Activated T-helper 1 cell treated with anti-CD3 and anti-CD28 coated beads, Interleukin-12 subunit alpha, Interleukin-12 subunit beta, Interleukin-2, Interleukin-4 antibody, amounts not matched to agents 30 ng/mL and 10 ng/mL and 1 ng/mL, durations not matched to agents 14 hours and 24 hours and 36 hours (primary cell): Measurements from ENCODE around the gene FAM13A. TPM values are rescaled to one million over a fixed set of nuclear protein-coding genes. Genes with fewer than 3 reads are reported as not detected.
A peak's percentile ranks its signal among the peaks of the same experiment; 100 is the strongest.

Experiments used
- DNase-seq: peaks from one replicate; pipeline ENCODE4 v3.0.0; 2021; ENCODE audit warnings: low spot score
- H3K27ac Mint-ChIP-seq: one replicate; pipeline ENCODE4 v1.8.0; 2021; ENCODE audit warnings: mild to moderate bottlenecking, mixed read lengths
- H3K27me3 Mint-ChIP-seq: one replicate; pipeline ENCODE4 v1.8.0; 2022; ENCODE audit warnings: mild to moderate bottlenecking, moderate library complexity, mixed read lengths; ENCODE audit not compliant: insufficient read depth
- H3K36me3 Mint-ChIP-seq: one replicate; pipeline ENCODE4 v1.8.0; 2021; ENCODE audit warnings: low read depth, mixed read lengths
- H3K4me1 Mint-ChIP-seq: one replicate; pipeline ENCODE4 v1.8.0; 2021; ENCODE audit warnings: low read depth, mixed read lengths
- H3K4me3 Mint-ChIP-seq: one replicate; pipeline ENCODE4 v1.8.0; 2021; ENCODE audit warnings: mild to moderate bottlenecking, moderate library complexity, mixed read lengths
- H3K9me3 Mint-ChIP-seq: one replicate; pipeline ENCODE4 v1.8.0; 2021; ENCODE audit warnings: mixed read lengths
- intact Hi-C: fragments of 100-400 bp; cut with micrococcal nuclease; formaldehyde crosslinking; loops from one replicate; pipeline ENCODE4 v1.15.1; 2024
- total RNA-seq: library from RNA; stranded (reverse); gene quantifications from 2 replicates; pipeline ENCODE4 v1.2.3, GENCODE V29; 2022

FAM13A gene
- total RNA-seq, 1 donor from 2014 or later: 3.0 TPM

- Mint-ChIP-seq H3K4me3 (no peak overlapping the region), H3K27ac (no peak overlapping the region), H3K36me3 (no peaks in the 10 kb centered on the region), H3K27me3 (no peaks in the 10 kb centered on the region), H3K9me3 (no peaks in the 10 kb centered on the region), H3K4me1 (peaks cover 21% of the 10 kb centered on the region)
- no peak for DNase-seq
- intact Hi-C loops: loop anchor here (10.0 kb wide), 1 partner anchor 442 kb away; no protein-coding TSS in a partner anchor
Measured at GRCh38 chr4:88826771-88827170, 230.2 kb downstream of the FAM13A start.

- H3K4me3 Mint-ChIP-seq: no peak overlapping the region
- no peaks in the 10 kb centered on the region for H3K27me3 Mint-ChIP-seq
- no peak overlapping the region for H3K27ac Mint-ChIP-seq
- intact Hi-C loops: loop anchor here (10.0 kb wide), 1 partner anchor 441 kb away; no protein-coding TSS in a partner anchor
- H3K36me3 Mint-ChIP-seq: peaks cover under 1% of the 10 kb centered on the region
- no peak for DNase-seq
- H3K9me3 Mint-ChIP-seq: no peaks in the 10 kb centered on the region
- H3K4me1 Mint-ChIP-seq: peaks cover 24% of the 10 kb centered on the region
Measured at GRCh38 chr4:88825931-88826330, 231.1 kb downstream of the FAM13A start.

- Mint-ChIP-seq H3K27ac (peak overlapping the region; percentile 99), H3K27me3 (no peaks in the 10 kb centered on the region), H3K36me3 (peaks cover 2% of the 10 kb centered on the region), H3K9me3 (no peaks in the 10 kb centered on the region), H3K4me3 (peak overlapping the region; percentile 95), H3K4me1 (peaks cover 48% of the 10 kb centered on the region)
- DNase-seq: peak; percentile 76
- intact Hi-C loops: loop anchor here (1.0 to 10.0 kb wide), 12 partner anchors 20 to 1401 kb away; partner anchors contain the start of genes GPRIN3, HERC3, NAP1L5 and NUDT9
Measured at GRCh38 chr4:88823058-88823919, 233.7 kb downstream of the FAM13A start.

- H3K4me1 Mint-ChIP-seq: peaks cover 56% of the 10 kb centered on the region
Measured at GRCh38 chr4:88822034-88822789, 234.8 kb downstream of the FAM13A start.

GRCh38 chr4:88821522-88821921 is 235.5 kb downstream of the FAM13A start:
- no peaks in the 10 kb centered on the region for H3K27me3 Mint-ChIP-seq
- H3K4me3 Mint-ChIP-seq: peak overlapping the region; percentile 31
- no peaks in the 10 kb centered on the region for H3K9me3 Mint-ChIP-seq
- intact Hi-C loops: loop anchor here (5.0 to 10.0 kb wide), 5 partner anchors 141 to 1399 kb away; partner anchors contain the start of genes GPRIN3, HERC3 and NUDT9
- H3K27ac Mint-ChIP-seq: no peak overlapping the region
- DNase-seq: no peak
- peaks cover 2% of the 10 kb centered on the region for H3K36me3 Mint-ChIP-seq
- peaks cover 56% of the 10 kb centered on the region for H3K4me1 Mint-ChIP-seq

More at GRCh38 chr4:88822034-88822789, 234.8 kb downstream of the FAM13A start:
- no peak for DNase-seq
- Mint-ChIP-seq H3K9me3 (no peaks in the 10 kb centered on the region), H3K4me3 (peak overlapping the region; percentile 95), H3K27me3 (no peaks in the 10 kb centered on the region), H3K36me3 (peaks cover 2% of the 10 kb centered on the region), H3K27ac (peak overlapping the region; percentile 99)
- intact Hi-C loops: loop anchor here (2.0 to 10.0 kb wide), 7 partner anchors 140 to 1400 kb away; partner anchors contain the start of genes GPRIN3, HERC3, NUDT9 and PPM1K

- Mint-ChIP-seq H3K4me3 (peak overlapping the region; percentile 84), H3K9me3 (no peaks in the 10 kb centered on the region), H3K27me3 (peaks cover 5% of the 10 kb centered on the region), H3K27ac (peak overlapping the region; percentile 26), H3K36me3 (peaks cover 2% of the 10 kb centered on the region), H3K4me1 (peaks cover 56% of the 10 kb centered on the region)
- DNase-seq: no peak
- intact Hi-C loops: loop anchor here (5.0 to 10.0 kb wide), 5 partner anchors 141 to 1399 kb away; partner anchors contain the start of genes GPRIN3, HERC3 and NUDT9
Measured at GRCh38 chr4:88820698-88821415, 236.1 kb downstream of the FAM13A start.

- DNase-seq: no peak
- no peaks in the 10 kb centered on the region for H3K9me3 Mint-ChIP-seq
- intact Hi-C loops: loop anchor here (5.0 to 10.0 kb wide), 6 partner anchors 142 to 1398 kb away; partner anchors contain the start of genes GPRIN3, HERC3 and NUDT9
- peak overlapping the region; percentile 84 for H3K4me3 Mint-ChIP-seq
- H3K36me3 Mint-ChIP-seq: peaks cover 2% of the 10 kb centered on the region
- H3K4me1 Mint-ChIP-seq: peaks cover 56% of the 10 kb centered on the region
- H3K27me3 Mint-ChIP-seq: peaks cover 5% of the 10 kb centered on the region
- H3K27ac Mint-ChIP-seq: no peak overlapping the region
Measured at GRCh38 chr4:88819818-88820697, 236.9 kb downstream of the FAM13A start.

- Mint-ChIP-seq H3K27me3 (peaks cover 8% of the 10 kb centered on the region), H3K4me3 (no peak overlapping the region), H3K4me1 (peaks cover 54% of the 10 kb centered on the region), H3K36me3 (peaks cover 5% of the 10 kb centered on the region), H3K9me3 (no peaks in the 10 kb centered on the region), H3K27ac (no peak overlapping the region)
- peak; percentile 17 for DNase-seq
- intact Hi-C loops: loop anchor here (1.0 to 5.0 kb wide), 4 partner anchors 15 to 292 kb away; partner anchors contain the start of gene TIGD2
Measured at GRCh38 chr4:88818631-88819470, 238.1 kb downstream of the FAM13A start.

- DNase-seq: no peak
- Mint-ChIP-seq H3K36me3 (peaks cover 5% of the 10 kb centered on the region), H3K4me3 (no peak overlapping the region), H3K9me3 (no peaks in the 10 kb centered on the region), H3K4me1 (peaks cover 43% of the 10 kb centered on the region), H3K27me3 (peaks cover 8% of the 10 kb centered on the region), H3K27ac (no peak overlapping the region)
- intact Hi-C loops: loop anchor here (1.0 to 5.0 kb wide), 4 partner anchors 13 to 294 kb away; partner anchors contain the start of gene TIGD2
Measured at GRCh38 chr4:88817740-88818139, 239.2 kb downstream of the FAM13A start.

GRCh38 chr4:88816360-88816759 is 240.6 kb downstream of the FAM13A start:
- H3K36me3 Mint-ChIP-seq: peaks cover 8% of the 10 kb centered on the region
- H3K9me3 Mint-ChIP-seq: no peaks in the 10 kb centered on the region
- no peak overlapping the region for H3K27ac Mint-ChIP-seq
- H3K4me1 Mint-ChIP-seq: peaks cover 35% of the 10 kb centered on the region
- intact Hi-C loops: loop anchor here (5.0 kb wide), 1 partner anchor 144 kb away; no protein-coding TSS in a partner anchor
- no peak overlapping the region for H3K4me3 Mint-ChIP-seq
- peaks cover 11% of the 10 kb centered on the region for H3K27me3 Mint-ChIP-seq
- no peak for DNase-seq
